ENCODE results near the gene C9orf50.

The C9orf50 gene

GRCh38 chr9:129568560-129569501, 52.1 kb downstream of the C9orf50 start (continued):
- TF ChIP-seq ZNF843 (tag by site-specific recombination; IDR thresholded peaks at IDR 0.05) (no peak), ZNF549 (tag by site-specific recombination; IDR thresholded peaks at IDR 0.05) (no peak), ZNF324 (tag by site-specific recombination; IDR thresholded peaks at IDR 0.05) (no peak), ZBTB21 (tag by site-specific recombination; IDR thresholded peaks at IDR 0.05) (no peak), ZNF670 (tag by site-specific recombination; IDR thresholded peaks at IDR 0.05; ENCODE audit: low read depth) (no peak), ZFHX2 (tag by site-specific recombination; conservative IDR thresholded peaks at IDR 0.05) (peak; percentile 82), HOXA7 (CRISPR knock-in tag; IDR thresholded peaks at IDR 0.05; ENCODE audit: borderline replicate concordance) (no peak), ZNF274 (IDR thresholded peaks at IDR 0.05; ENCODE audit: low read length) (no peak), ZNF274 (tag by site-specific recombination; IDR thresholded peaks at IDR 0.05; ENCODE audit: borderline replicate concordance) (no peak), SP3 (tag by site-specific recombination; IDR thresholded peaks at IDR 0.05) (0 out of 2 replicates have a peak, but pooled peaks have one; percentile 19), ZNF658 (tag by site-specific recombination; IDR thresholded peaks at IDR 0.05) (no peak), ZNF585B (tag by site-specific recombination; IDR thresholded peaks at IDR 0.05) (no peak), ZSCAN4 (tag by site-specific recombination; IDR thresholded peaks at IDR 0.05) (no peak)
- TF ChIP-seq, protein P1, sequence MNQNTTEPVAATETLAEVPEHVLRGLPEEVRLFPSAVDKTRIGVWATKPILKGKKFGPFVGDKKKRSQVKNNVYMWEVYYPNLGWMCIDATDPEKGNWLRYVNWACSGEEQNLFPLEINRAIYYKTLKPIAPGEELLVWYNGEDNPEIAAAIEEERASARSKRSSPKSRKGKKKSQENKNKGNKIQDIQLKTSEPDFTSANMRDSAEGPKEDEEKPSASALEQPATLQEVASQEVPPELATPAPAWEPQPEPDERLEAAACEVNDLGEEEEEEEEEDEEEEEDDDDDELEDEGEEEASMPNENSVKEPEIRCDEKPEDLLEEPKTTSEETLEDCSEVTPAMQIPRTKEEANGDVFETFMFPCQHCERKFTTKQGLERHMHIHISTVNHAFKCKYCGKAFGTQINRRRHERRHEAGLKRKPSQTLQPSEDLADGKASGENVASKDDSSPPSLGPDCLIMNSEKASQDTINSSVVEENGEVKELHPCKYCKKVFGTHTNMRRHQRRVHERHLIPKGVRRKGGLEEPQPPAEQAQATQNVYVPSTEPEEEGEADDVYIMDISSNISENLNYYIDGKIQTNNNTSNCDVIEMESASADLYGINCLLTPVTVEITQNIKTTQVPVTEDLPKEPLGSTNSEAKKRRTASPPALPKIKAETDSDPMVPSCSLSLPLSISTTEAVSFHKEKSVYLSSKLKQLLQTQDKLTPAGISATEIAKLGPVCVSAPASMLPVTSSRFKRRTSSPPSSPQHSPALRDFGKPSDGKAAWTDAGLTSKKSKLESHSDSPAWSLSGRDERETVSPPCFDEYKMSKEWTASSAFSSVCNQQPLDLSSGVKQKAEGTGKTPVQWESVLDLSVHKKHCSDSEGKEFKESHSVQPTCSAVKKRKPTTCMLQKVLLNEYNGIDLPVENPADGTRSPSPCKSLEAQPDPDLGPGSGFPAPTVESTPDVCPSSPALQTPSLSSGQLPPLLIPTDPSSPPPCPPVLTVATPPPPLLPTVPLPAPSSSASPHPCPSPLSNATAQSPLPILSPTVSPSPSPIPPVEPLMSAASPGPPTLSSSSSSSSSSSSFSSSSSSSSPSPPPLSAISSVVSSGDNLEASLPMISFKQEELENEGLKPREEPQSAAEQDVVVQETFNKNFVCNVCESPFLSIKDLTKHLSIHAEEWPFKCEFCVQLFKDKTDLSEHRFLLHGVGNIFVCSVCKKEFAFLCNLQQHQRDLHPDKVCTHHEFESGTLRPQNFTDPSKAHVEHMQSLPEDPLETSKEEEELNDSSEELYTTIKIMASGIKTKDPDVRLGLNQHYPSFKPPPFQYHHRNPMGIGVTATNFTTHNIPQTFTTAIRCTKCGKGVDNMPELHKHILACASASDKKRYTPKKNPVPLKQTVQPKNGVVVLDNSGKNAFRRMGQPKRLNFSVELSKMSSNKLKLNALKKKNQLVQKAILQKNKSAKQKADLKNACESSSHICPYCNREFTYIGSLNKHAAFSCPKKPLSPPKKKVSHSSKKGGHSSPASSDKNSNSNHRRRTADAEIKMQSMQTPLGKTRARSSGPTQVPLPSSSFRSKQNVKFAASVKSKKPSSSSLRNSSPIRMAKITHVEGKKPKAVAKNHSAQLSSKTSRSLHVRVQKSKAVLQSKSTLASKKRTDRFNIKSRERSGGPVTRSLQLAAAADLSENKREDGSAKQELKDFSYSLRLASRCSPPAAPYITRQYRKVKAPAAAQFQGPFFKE (tag by site-specific recombination; IDR thresholded peaks at IDR 0.05; ENCODE audit: borderline replicate concordance): no peak
- TF ChIP-seq, protein P2, sequence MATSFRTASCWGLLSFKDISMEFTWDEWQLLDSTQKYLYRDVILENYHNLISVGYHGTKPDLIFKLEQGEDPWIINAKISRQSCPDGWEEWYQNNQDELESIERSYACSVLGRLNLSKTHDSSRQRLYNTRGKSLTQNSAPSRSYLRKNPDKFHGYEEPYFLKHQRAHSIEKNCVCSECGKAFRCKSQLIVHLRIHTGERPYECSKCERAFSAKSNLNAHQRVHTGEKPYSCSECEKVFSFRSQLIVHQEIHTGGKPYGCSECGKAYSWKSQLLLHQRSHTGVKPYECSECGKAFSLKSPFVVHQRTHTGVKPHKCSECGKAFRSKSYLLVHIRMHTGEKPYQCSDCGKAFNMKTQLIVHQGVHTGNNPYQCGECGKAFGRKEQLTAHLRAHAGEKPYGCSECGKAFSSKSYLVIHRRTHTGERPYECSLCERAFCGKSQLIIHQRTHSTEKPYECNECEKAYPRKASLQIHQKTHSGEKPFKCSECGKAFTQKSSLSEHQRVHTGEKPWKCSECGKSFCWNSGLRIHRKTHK (tag by site-specific recombination; IDR thresholded peaks at IDR 0.05): no peak
- TF ChIP-seq, protein P3, sequence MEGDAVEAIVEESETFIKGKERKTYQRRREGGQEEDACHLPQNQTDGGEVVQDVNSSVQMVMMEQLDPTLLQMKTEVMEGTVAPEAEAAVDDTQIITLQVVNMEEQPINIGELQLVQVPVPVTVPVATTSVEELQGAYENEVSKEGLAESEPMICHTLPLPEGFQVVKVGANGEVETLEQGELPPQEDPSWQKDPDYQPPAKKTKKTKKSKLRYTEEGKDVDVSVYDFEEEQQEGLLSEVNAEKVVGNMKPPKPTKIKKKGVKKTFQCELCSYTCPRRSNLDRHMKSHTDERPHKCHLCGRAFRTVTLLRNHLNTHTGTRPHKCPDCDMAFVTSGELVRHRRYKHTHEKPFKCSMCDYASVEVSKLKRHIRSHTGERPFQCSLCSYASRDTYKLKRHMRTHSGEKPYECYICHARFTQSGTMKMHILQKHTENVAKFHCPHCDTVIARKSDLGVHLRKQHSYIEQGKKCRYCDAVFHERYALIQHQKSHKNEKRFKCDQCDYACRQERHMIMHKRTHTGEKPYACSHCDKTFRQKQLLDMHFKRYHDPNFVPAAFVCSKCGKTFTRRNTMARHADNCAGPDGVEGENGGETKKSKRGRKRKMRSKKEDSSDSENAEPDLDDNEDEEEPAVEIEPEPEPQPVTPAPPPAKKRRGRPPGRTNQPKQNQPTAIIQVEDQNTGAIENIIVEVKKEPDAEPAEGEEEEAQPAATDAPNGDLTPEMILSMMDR (tag by site-specific recombination; IDR thresholded peaks at IDR 0.05): no peak
- TF ChIP-seq, protein P4, sequence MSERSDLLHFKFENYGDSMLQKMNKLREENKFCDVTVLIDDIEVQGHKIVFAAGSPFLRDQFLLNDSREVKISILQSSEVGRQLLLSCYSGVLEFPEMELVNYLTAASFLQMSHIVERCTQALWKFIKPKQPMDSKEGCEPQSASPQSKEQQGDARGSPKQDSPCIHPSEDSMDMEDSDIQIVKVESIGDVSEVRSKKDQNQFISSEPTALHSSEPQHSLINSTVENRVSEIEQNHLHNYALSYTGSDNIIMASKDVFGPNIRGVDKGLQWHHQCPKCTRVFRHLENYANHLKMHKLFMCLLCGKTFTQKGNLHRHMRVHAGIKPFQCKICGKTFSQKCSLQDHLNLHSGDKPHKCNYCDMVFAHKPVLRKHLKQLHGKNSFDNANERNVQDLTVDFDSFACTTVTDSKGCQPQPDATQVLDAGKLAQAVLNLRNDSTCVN (tag by site-specific recombination; optimal IDR thresholded peaks at IDR 0.05): peak; percentile 49
- TF ChIP-seq, protein P5, sequence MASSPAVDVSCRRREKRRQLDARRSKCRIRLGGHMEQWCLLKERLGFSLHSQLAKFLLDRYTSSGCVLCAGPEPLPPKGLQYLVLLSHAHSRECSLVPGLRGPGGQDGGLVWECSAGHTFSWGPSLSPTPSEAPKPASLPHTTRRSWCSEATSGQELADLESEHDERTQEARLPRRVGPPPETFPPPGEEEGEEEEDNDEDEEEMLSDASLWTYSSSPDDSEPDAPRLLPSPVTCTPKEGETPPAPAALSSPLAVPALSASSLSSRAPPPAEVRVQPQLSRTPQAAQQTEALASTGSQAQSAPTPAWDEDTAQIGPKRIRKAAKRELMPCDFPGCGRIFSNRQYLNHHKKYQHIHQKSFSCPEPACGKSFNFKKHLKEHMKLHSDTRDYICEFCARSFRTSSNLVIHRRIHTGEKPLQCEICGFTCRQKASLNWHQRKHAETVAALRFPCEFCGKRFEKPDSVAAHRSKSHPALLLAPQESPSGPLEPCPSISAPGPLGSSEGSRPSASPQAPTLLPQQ (tag by site-specific recombination; IDR thresholded peaks at IDR 0.05): no peak
